ENCODE data around the gene RFPL1.

The RFPL1 gene

GRCh38 chr22:29443861-29444792 lies 5.7 kb downstream of the RFPL1 start:
- no peak overlapping the region for H3K4me3 ChIP-seq
- DNase-seq (ENCODE audit: low spot score), result no peak
- H3K27ac ChIP-seq, result no peak overlapping the region
- TF ChIP-seq CTCF (IDR thresholded peaks at IDR 0.05), result no peak

GRCh38 chr22:29445508-29445907 lies 7.1 kb downstream of the RFPL1 start:
- TF ChIP-seq CTCF (IDR thresholded peaks at IDR 0.05), result no peak
- Histone ChIP-seq H3K4me3 (no peak overlapping the region), H3K27ac (no peak overlapping the region)
- DNase-seq (ENCODE audit: low spot score), result no peak

GRCh38 chr22:29447906-29448305 lies 9.5 kb downstream of the RFPL1 start:
- no peak for TF ChIP-seq CTCF (IDR thresholded peaks at IDR 0.05)
- Histone ChIP-seq H3K4me3 (no peak overlapping the region), H3K27ac (no peak overlapping the region)
- no peak for DNase-seq (ENCODE audit: low spot score)

GRCh38 chr22:29449296-29449875 lies 11.0 kb downstream of the RFPL1 start:
- TF ChIP-seq CTCF (IDR thresholded peaks at IDR 0.05), result no peak
- H3K27ac ChIP-seq, result no peak overlapping the region
- DNase-seq (ENCODE audit: low spot score), result peak; percentile 45
- H3K4me3 ChIP-seq, result no peak overlapping the region

GRCh38 chr22:29450222-29450621 lies 11.8 kb downstream of the RFPL1 start:
- TF ChIP-seq CTCF (IDR thresholded peaks at IDR 0.05), result no peak
- DNase-seq (ENCODE audit: low spot score), result peak; percentile 4

GRCh38 chr22:29451863-29452262 lies 13.5 kb downstream of the RFPL1 start:
- no peak for TF ChIP-seq CTCF (IDR thresholded peaks at IDR 0.05)
- Histone ChIP-seq H3K27ac (no peak overlapping the region), H3K4me3 (no peak overlapping the region)
- no peak for DNase-seq (ENCODE audit: low spot score)

More at GRCh38 chr22:29450222-29450621, 11.8 kb downstream of the RFPL1 start:
- Histone ChIP-seq H3K27ac (no peak overlapping the region), H3K4me3 (no peak overlapping the region)

GRCh38 chr22:29454276-29454675 lies 15.9 kb downstream of the RFPL1 start:
- DNase-seq (ENCODE audit: low spot score), result no peak
- H3K4me3 ChIP-seq, result no peak overlapping the region

More at GRCh38 chr22:29454276-29454675, 15.9 kb downstream of the RFPL1 start:
- no peak for TF ChIP-seq CTCF (IDR thresholded peaks at IDR 0.05)
- H3K27ac ChIP-seq, result no peak overlapping the region

Measured in coronary artery (tissue), 2 donors.